Glutamatergic neuron (in vitro differentiated cells): ENCODE results near the gene CNOT6L. TPM values are rescaled to one million over a fixed set of nuclear protein-coding genes. Genes with fewer than 3 reads are reported as not detected.

ENCODE experiments used
- DNase-seq: peaks from one replicate; pipeline ENCODE4 v3.0.0; 2022
- H3K27ac Mint-ChIP-seq: one replicate; pipeline ENCODE4 v1.8.0; 2020; ENCODE audit warnings: mild to moderate bottlenecking, mixed read lengths, inconsistent platforms; ENCODE audit not compliant: unreplicated experiment
- H3K27me3 Mint-ChIP-seq: one replicate; pipeline ENCODE4 v1.8.0; 2020; ENCODE audit warnings: mild to moderate bottlenecking, moderate library complexity, mixed read lengths, inconsistent platforms; ENCODE audit not compliant: unreplicated experiment
- H3K36me3 Mint-ChIP-seq: one replicate; pipeline ENCODE4 v1.8.0; 2020; ENCODE audit warnings: mild to moderate bottlenecking, mixed read lengths, inconsistent platforms; ENCODE audit not compliant: unreplicated experiment
- H3K4me1 Mint-ChIP-seq: one replicate; pipeline ENCODE4 v1.8.0; 2020; ENCODE audit warnings: mild to moderate bottlenecking, low read depth, mixed read lengths, inconsistent platforms; ENCODE audit not compliant: unreplicated experiment
- H3K4me3 Mint-ChIP-seq: one replicate; pipeline ENCODE4 v1.8.0; 2020; ENCODE audit warnings: mild to moderate bottlenecking, mixed read lengths, inconsistent platforms; ENCODE audit not compliant: unreplicated experiment
- H3K9me3 Mint-ChIP-seq: one replicate; pipeline ENCODE4 v1.8.0; 2020; ENCODE audit warnings: mild to moderate bottlenecking, moderate library complexity, mixed read lengths, inconsistent platforms; ENCODE audit not compliant: unreplicated experiment
- total RNA-seq: library from RNA; stranded (reverse); fragmentation: NEBNext Ultra II Directional; extraction: Animal tissue kit (Norgen Biotek cat#: 25700); gene quantifications from one replicate; pipeline ENCODE4 v1.2.1, GENCODE V29; 2021; ENCODE audit not compliant: unreplicated experiment
- TF ChIP-seq, protein P1 (sequence below): fragments of 200-600 bp; sonication (generic); IDR thresholded peaks from one replicate; pipeline ENCODE4 v1.5.0; 2021; ENCODE audit not compliant: partially characterized antibody, unreplicated experiment

The CNOT6L gene
- total RNA-seq, 1 donor from 2014 or later, result 11.9 TPM

DNA sequence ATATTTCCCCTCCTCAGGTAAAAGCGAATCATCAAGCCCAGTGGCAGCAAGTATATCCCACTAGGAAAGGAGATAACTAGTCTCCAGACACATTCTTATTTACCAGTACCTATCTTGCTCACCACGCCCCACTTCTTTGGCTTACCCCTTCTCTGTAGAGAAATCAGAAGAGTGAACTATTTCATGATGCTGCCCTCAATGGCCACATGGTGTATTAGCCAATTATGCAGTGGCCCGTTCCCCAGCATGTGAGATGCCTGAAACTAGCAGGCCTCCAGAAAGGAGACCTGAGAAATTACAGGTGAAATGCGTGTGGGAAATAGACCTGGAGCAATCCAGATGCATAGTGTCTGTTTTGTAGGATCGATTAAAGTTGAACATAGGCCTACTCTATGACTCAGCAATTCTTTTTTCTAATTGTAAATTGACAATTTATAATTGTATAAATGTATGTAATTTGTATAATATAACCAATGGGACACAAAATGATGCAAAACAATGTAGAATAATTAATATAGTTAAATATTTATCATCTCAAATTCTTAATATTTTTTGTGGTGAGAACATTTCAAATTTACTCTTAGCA is 126.2 kb downstream of the CNOT6L start:
- no peak for DNase-seq
- no peak overlapping the region for H3K27ac Mint-ChIP-seq
- TF ChIP-seq, protein P1, sequence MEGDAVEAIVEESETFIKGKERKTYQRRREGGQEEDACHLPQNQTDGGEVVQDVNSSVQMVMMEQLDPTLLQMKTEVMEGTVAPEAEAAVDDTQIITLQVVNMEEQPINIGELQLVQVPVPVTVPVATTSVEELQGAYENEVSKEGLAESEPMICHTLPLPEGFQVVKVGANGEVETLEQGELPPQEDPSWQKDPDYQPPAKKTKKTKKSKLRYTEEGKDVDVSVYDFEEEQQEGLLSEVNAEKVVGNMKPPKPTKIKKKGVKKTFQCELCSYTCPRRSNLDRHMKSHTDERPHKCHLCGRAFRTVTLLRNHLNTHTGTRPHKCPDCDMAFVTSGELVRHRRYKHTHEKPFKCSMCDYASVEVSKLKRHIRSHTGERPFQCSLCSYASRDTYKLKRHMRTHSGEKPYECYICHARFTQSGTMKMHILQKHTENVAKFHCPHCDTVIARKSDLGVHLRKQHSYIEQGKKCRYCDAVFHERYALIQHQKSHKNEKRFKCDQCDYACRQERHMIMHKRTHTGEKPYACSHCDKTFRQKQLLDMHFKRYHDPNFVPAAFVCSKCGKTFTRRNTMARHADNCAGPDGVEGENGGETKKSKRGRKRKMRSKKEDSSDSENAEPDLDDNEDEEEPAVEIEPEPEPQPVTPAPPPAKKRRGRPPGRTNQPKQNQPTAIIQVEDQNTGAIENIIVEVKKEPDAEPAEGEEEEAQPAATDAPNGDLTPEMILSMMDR, result no peak

DNA sequence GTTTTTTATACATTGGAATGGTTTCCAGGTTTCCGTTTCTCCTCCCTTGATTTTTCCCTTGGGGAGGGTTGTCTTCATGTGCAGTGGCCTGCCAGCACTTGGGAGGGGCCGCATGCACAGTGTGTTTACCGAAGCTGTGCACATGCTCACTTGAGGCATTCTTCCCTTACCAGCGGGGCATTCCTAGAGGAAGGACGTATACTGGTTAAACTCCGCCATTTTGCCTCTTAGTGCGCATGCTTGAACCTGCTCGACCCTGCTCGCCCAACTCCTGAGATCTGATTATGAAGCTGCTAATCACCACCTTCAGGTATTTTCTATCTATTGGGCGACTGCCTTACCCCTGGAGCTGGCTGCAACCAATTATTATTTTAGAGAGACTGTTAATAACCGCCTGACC is 137.4 kb downstream of the CNOT6L start:
- no peak for DNase-seq
- Mint-ChIP-seq H3K9me3 (no peaks in the 10 kb centered on the region), H3K4me3 (no peak overlapping the region), H3K27me3 (peaks cover 4% of the 10 kb centered on the region), H3K36me3 (no peaks in the 10 kb centered on the region), H3K4me1 (peaks cover 1% of the 10 kb centered on the region), H3K27ac (no peak overlapping the region)
- TF ChIP-seq, protein P1, result no peak

More for the DNA sequence above, 126.2 kb downstream of the CNOT6L start:
- no peaks in the 10 kb centered on the region for H3K27me3 Mint-ChIP-seq
- H3K36me3 Mint-ChIP-seq, result no peaks in the 10 kb centered on the region
- H3K4me1 Mint-ChIP-seq, result peaks cover 5% of the 10 kb centered on the region
- H3K9me3 Mint-ChIP-seq, result no peaks in the 10 kb centered on the region
- no peak overlapping the region for H3K4me3 Mint-ChIP-seq

GRCh38 chr4:77676842-77677241 is 142.3 kb downstream of the CNOT6L start:
- Mint-ChIP-seq H3K4me3 (no peak overlapping the region), H3K4me1 (no peaks in the 10 kb centered on the region), H3K36me3 (no peaks in the 10 kb centered on the region), H3K9me3 (no peaks in the 10 kb centered on the region), H3K27me3 (peaks cover 4% of the 10 kb centered on the region), H3K27ac (no peak overlapping the region)
- no peak for DNase-seq
- TF ChIP-seq, protein P1, result no peak

DNA sequence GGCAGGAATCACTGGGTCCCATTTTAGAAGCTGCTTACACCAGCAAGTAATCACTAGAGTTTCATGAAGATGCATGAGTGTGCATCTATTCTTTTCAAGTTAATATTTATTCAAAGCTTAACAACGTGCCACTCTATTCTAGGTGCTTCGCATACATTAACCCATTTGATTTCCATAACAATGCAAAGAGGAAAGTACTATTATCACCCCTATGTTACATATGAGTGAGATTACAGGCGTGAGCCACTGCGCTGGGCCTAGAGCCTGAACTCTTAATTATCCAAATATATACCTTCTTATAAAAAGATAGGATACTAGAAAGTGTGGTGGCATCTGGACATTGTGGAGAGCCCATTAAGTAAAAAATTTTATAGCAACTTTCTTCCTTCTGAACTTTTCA is 148.1 kb downstream of the CNOT6L start:
- H3K9me3 Mint-ChIP-seq, result no peaks in the 10 kb centered on the region
- no peak overlapping the region for H3K27ac Mint-ChIP-seq
- H3K27me3 Mint-ChIP-seq, result peaks cover 3% of the 10 kb centered on the region
- TF ChIP-seq, protein P1, result no peak
- no peak for DNase-seq
- no peaks in the 10 kb centered on the region for H3K36me3 Mint-ChIP-seq
- no peaks in the 10 kb centered on the region for H3K4me1 Mint-ChIP-seq
- no peak overlapping the region for H3K4me3 Mint-ChIP-seq

DNA sequence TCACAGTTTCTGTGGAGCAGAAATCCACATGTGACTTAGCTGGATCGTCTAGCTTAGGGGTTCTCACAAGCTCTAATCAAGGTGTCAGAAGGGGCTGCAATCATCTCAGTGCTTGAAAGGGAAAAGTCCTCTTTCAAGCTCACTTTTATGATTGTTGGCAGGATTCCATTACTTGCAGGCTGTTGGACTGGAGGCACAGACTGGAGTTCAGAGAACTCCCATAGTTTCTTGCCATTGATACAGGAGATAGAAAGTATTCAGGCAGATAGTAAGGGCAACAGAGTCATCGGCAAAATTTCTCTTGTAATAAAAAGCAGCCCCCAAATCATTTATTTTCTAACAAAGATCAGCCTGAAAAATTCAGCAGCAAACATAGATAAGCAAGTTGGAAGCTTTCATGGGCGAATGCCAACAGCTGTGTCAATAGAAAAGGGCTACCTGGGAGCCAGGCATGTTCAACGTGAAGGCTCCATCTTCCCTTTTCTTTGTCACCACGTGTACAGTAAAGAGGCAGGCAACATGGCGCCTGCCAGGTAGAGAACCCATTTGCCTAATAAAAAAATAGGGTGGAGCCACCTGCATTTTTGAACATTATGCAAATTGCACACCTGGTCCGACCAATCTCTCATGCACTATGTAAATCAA is 149.1 kb downstream of the CNOT6L start:
- Mint-ChIP-seq H3K36me3 (no peaks in the 10 kb centered on the region), H3K4me3 (no peak overlapping the region), H3K27me3 (peaks cover 3% of the 10 kb centered on the region), H3K9me3 (no peaks in the 10 kb centered on the region), H3K4me1 (no peaks in the 10 kb centered on the region), H3K27ac (no peak overlapping the region)
- TF ChIP-seq, protein P1, result no peak
- DNase-seq, result no peak
